Kidney (tissue), 14 donors: ENCODE measurements around the gene KNG1. TPM values are rescaled to one million over a fixed set of nuclear protein-coding genes. Genes with fewer than 3 reads are reported as not detected.

Experiments
- DNase-seq, 5 donors: peaks; one replicate each; pipeline ENCODE4 v3.0.0-alpha.2; 2013 to 2020
- FAIRE-seq: peaks from 2 replicates; lab custom pipeline; 2012; peaks lifted over from hg19 to GRCh38; lab: Jason Lieb, UNC
- H3K27ac ChIP-seq, 2 donors: one replicate each; pipeline ENCODE4 v1.7.0; 2013; ENCODE audit warnings: low read depth in 2 of 2, low read length in 2 of 2, inconsistent platforms in 1 of 2
- H3K27me3 ChIP-seq: one replicate; pipeline ENCODE4 v1.7.1; 2013; ENCODE audit warnings: low read length, inconsistent platforms; ENCODE audit not compliant: control insufficient read depth, insufficient read depth
- H3K36me3 ChIP-seq, 3 donors: one replicate each; pipeline versions ENCODE4 v1.7.0 to v1.7.1; 2013; ENCODE audit warnings: low read length in 3 of 3, control low read depth in 1 of 3, inconsistent platforms in 1 of 3; ENCODE audit not compliant: insufficient read depth in 3 of 3, control insufficient read depth in 2 of 3
- H3K4me1 ChIP-seq, 3 donors: one replicate each; pipeline versions ENCODE4 v1.7.0 to v1.7.1; 2013; ENCODE audit warnings: low read length in 3 of 3, inconsistent platforms in 1 of 3, low read depth in 1 of 3; ENCODE audit not compliant: control insufficient read depth in 2 of 3, insufficient read depth in 2 of 3
- H3K4me3 ChIP-seq, 3 donors: one replicate each; pipeline versions ENCODE4 v1.7.0 to v1.8.1; 2013; ENCODE audit warnings: low read length in 3 of 3, control low read depth in 1 of 3, inconsistent platforms in 1 of 3
- H3K9ac ChIP-seq, 3 donors: one replicate each; pipeline versions ENCODE4 v1.7.0 to v1.7.1; 2013; ENCODE audit warnings: low read length in 3 of 3, control low read depth in 1 of 3, inconsistent platforms in 1 of 3
- H3K9me3 ChIP-seq, 3 donors: one replicate each; pipeline versions ENCODE4 v1.7.0 to v1.7.1; 2013; ENCODE audit warnings: low read length in 3 of 3, control low read depth in 1 of 3, inconsistent platforms in 1 of 3; ENCODE audit not compliant: control insufficient read depth in 2 of 3, insufficient read depth in 1 of 3
- intact Hi-C: fragments of 100-400 bp; cut with DNase I; formaldehyde crosslinking; loops from one replicate; pipeline ENCODE4 v1.11.1; 2022
- polyA plus RNA-seq: library from polyadenylated mRNA; stranded (reverse); fragments of 350-450 nt; fragmentation: Illumina TruSeq; extraction: RNeasy Lipid Tissue Mini Kit (QIAGEN cat#74804); gene quantifications from one replicate; pipeline ENCODE4 v1.2.3, GENCODE V29; 2014; ENCODE audit warnings: low read depth, low replicate concordance; ENCODE audit not compliant: insufficient read depth
- total RNA-seq: library from RNA; stranded (reverse); fragmentation: NEBNext Ultra II Directional; extraction: Animal tissue kit (Norgen Biotek cat#: 25700); gene quantifications from one replicate; pipeline ENCODE4 v1.2.1, GENCODE V29; 2021
- TF ChIP-seq, protein P1 (sequence below): IDR thresholded peaks from 3 replicates; pipeline ENCODE4 v1.5.1; 2012; ENCODE audit warnings: mild to moderate bottlenecking, moderate library complexity, borderline replicate concordance; ENCODE audit not compliant: insufficient read depth; ENCODE audit errors: extremely low read depth
- donor health status: control.
- donor health status: control.
- donor health status: control.
- donor health status: control.
- donor health status: control.
- donor health status: DM: yes; HTN: yes; CAD: no.
- donor health status: Normal renal cell carcinoma (clear cell type).

The KNG1 gene
- total and polyA plus RNA-seq, 2 donors from 2014 or later: 8.7 to 710 TPM

DNA sequence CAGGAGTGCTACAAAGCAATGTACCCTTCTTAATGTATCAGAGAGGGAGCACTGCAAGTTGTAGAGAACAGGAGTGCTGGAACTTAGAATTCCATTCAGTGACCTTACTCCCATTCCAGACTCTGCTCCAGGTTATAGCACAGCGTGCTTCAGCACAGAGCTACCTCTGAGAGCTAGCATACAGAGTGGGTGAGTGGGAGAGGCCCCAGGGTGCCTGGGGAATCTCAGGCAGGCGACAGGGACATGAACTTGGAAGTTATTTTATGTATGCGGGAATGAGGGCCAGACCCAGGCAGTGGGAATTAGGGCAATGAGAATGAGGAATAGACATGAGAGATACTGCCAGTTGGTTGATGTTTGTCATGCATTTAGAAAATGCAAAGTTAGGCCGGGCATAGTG is 3.7 kb upstream of the KNG1 start:
- DNase-seq: no peak
- H3K27ac ChIP-seq: no peak overlapping the region
- H3K36me3 ChIP-seq: no peaks in the 10 kb centered on the region
- H3K9me3 ChIP-seq: no peaks in the 10 kb centered on the region
- H3K27me3 ChIP-seq: no peaks in the 10 kb centered on the region
- TF ChIP-seq, protein P1, sequence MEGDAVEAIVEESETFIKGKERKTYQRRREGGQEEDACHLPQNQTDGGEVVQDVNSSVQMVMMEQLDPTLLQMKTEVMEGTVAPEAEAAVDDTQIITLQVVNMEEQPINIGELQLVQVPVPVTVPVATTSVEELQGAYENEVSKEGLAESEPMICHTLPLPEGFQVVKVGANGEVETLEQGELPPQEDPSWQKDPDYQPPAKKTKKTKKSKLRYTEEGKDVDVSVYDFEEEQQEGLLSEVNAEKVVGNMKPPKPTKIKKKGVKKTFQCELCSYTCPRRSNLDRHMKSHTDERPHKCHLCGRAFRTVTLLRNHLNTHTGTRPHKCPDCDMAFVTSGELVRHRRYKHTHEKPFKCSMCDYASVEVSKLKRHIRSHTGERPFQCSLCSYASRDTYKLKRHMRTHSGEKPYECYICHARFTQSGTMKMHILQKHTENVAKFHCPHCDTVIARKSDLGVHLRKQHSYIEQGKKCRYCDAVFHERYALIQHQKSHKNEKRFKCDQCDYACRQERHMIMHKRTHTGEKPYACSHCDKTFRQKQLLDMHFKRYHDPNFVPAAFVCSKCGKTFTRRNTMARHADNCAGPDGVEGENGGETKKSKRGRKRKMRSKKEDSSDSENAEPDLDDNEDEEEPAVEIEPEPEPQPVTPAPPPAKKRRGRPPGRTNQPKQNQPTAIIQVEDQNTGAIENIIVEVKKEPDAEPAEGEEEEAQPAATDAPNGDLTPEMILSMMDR: no peak
- no peak for FAIRE-seq
- intact Hi-C loops: no loop called here
- H3K4me3 ChIP-seq: no peak overlapping the region
- H3K4me1 ChIP-seq: no peaks in the 10 kb centered on the region
- no peak overlapping the region for H3K9ac ChIP-seq

DNA sequence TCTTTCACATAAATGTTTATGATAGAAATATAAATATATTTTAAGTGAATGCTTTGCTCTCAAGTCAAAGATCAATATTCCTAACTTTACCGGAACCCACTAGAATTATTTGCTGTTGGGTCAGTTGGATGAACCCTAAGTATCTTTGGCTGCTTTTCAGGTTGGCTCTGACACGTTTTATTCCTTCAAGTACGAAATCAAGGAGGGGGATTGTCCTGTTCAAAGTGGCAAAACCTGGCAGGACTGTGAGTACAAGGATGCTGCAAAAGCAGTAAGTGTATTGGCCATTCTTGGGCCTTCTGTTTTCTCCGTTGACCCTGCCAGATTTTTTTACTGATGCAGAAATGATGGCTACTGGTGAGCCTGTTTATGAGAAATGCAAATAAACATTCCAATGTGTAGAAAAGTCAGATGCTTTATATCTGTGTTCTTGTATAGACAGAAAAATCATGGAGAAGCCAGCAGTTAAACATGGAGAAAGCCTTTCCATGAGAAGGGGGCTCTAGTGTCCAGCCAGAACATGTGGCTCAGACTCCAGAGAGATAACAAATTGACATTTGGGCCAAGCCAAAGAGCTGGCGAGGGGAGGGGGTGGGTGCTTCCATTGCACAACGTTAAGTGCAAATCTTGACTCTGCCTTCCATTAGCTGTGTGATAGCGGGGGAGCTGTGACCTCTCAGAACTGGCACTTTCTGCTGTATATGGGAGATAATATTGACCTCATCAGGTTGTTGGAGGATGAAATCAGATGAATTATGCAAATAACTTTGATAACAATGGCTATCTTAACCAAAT is 3.0 kb downstream of the KNG1 start:
- Histone ChIP-seq H3K27ac (peak overlapping the region; percentile 30 to 69), H3K36me3 (no peaks in the 10 kb centered on the region), H3K4me1 (no peaks in the 10 kb centered on the region), H3K9me3 (no peaks in the 10 kb centered on the region), H3K4me3 (peak overlapping the region in 2 of 3 donors; percentile 52 to 57), H3K27me3 (no peaks in the 10 kb centered on the region), H3K9ac (peak overlapping the region in 2 of 3 donors; percentile 24 to 35)
- no peak for DNase-seq
- TF ChIP-seq, protein P1: no peak
- FAIRE-seq: no peak
- intact Hi-C loops: no loop called here

DNA sequence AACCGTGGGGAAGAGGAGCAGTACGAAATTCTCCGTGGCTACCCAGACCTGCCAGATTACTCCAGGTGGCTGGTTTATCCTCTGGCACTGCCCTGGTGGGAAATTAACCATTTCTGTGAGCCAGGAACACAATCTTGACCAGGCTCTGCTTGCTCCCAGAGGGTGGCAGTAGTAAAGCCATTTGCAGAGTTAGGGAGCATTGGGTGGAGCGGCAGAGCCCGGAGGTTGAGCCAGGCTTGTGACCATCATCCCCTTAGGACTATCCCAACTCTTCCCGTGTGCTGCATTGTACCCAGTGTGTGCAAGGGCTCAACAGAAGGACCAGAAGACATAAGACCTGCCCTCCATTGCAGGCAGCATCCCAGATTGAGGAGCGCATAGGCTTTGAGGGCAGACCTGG is 5.3 kb downstream of the KNG1 start:
- H3K27me3 ChIP-seq: no peaks in the 10 kb centered on the region
- FAIRE-seq: no peak

More for the DNA sequence above, 5.3 kb downstream of the KNG1 start:
- intact Hi-C loops: no loop called here
- no peaks in the 10 kb centered on the region for H3K4me1 ChIP-seq
- TF ChIP-seq, protein P1: no peak
- peak overlapping the region in 1 of 3 donors; percentile 37 for H3K4me3 ChIP-seq
- no peaks in the 10 kb centered on the region for H3K9me3 ChIP-seq
- H3K9ac ChIP-seq: no peak overlapping the region
- H3K36me3 ChIP-seq: no peaks in the 10 kb centered on the region
- DNase-seq: no peak
- H3K27ac ChIP-seq: peak overlapping the region in 1 of 2 donors; percentile 44
